Sigmoid colon (tissue), 4 donors: ENCODE results near the gene HIVEP3.

Experiments
- EP300 ChIP-seq, 4 donors: sonication (generic); formaldehyde crosslinking; IDR thresholded peaks; one replicate each; pipeline ENCODE4 v1.6.1; 2017; ENCODE audit warnings: antibody characterized with exemption in 4 of 4
- POLR2A ChIP-seq, 2 donors: fragments of 450-650 bp; IDR thresholded peaks; one replicate each; pipeline ENCODE4 v1.6.1; 2016; ENCODE audit warnings: antibody characterized with exemption in 2 of 2, mild to moderate bottlenecking in 2 of 2, moderate library complexity in 2 of 2

DNA sequence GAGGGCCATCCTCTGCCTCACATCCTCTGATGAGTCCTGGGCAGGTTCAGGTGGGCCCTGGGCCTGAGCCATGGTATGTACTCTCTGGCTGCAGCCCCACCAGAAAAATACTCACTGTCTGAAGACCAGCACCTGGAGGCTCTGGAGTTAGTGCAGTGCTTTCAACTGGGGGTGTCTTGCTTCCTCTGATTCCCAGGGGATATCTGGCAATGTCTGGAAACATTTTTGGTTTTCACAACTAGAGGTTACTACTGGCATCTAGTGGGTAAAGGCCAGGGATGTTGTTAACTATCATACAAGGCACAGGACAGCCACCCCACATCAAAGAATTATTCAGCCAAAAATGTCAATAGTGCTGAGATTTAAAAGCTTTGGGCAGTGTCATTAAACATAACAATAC, 152.7 kb downstream of the HIVEP3 start:
- no peak for TF ChIP-seq EP300 (IDR thresholded peaks at IDR 0.05)
- no peak for TF ChIP-seq POLR2A (IDR thresholded peaks at IDR 0.05)
